A549 (cell line): ENCODE measurements around the gene PCID2.
"Not testable (repeated sequence)": the region's sequence is repeated elsewhere in the genome, so short reads cannot be mapped to it uniquely, and the experiment has no call there.

Experiments used
- CHD4 ChIP-seq: fragments of 200-600 bp; sonication (generic); IDR thresholded peaks from 2 replicates; pipeline ENCODE4 v1.6.1; 2016; ENCODE audit warnings: antibody characterized with exemption, mild to moderate bottlenecking, borderline replicate concordance
- ESRRA ChIP-seq: fragments of 150-350 bp; IDR thresholded peaks from 2 replicates; pipeline ENCODE4 v1.6.1; 2014; ENCODE audit warnings: mild to moderate bottlenecking, low read length, borderline replicate concordance
- JUN ChIP-seq, 2 experiments: fragments of >200 bp; sonication (Bioruptor Twin); formaldehyde crosslinking; IDR thresholded peaks; 2 replicates in 1 of 2; 3 replicates in 1 of 2; pipeline ENCODE4 v1.6.1; 2016 to 2017
- POLR2A ChIP-seq: IDR thresholded peaks from 2 replicates; pipeline ENCODE4 v1.6.1; 2012; ENCODE audit warnings: mild to moderate bottlenecking, low read length
- RAD21 ChIP-seq, 2 experiments: fragments of >200 bp in 1 of 2; sonication (Bioruptor Twin) in 1 of 2; formaldehyde crosslinking in 1 of 2; IDR thresholded peaks in 1 of 2; conservative IDR thresholded peaks in 1 of 2; 2 replicates in 1 of 2; 3 replicates in 1 of 2; pipeline ENCODE4 v1.6.1; 2012 to 2018; ENCODE audit warnings: inconsistent platforms in 1 of 2
- TP53 ChIP-seq: fragments of 250-450 bp; sonication (Bioruptor Pico); IDR thresholded peaks from 2 replicates; pipeline ENCODE4 v1.5.0; 2021; ENCODE audit warnings: mild to moderate bottlenecking, moderate library complexity
- TF ChIP-seq, protein P1 (sequence below): fragments of >200 bp; sonication (Bioruptor Twin); formaldehyde crosslinking; IDR thresholded peaks from 3 replicates; pipeline ENCODE4 v1.5.1; 2016
- TF ChIP-seq, protein P2 (sequence below): fragments of 450-650 bp; IDR thresholded peaks from 2 replicates; pipeline ENCODE4 v1.6.1; 2014; ENCODE audit warnings: antibody characterized with exemption
- TF ChIP-seq, protein P3 (sequence below): fragments of 200-600 bp; sonication (generic); IDR thresholded peaks from 2 replicates; pipeline ENCODE4 v1.6.1; 2016; ENCODE audit warnings: antibody characterized with exemption, mild to moderate bottlenecking, moderate library complexity

DNA sequence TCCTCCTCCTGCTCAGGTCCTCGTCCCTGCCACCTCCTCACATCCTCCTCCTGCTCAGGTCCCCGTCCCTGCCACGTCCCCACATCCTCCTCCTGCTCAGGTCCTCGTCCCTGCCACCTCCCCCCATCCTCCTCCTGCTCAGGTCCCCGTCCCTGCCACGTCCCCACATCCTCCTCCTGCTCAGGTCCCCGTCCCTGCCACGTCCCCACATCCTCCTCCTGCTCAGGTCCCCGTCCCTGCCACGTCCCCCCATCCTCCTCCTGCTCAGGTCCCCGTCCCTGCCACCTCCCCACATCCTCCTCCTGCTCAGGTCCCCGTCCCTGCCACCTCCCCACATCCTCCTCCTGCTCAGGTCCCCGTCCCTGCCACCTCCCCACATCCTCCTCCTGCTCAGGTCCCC is 46.5 kb downstream of the PCID2 start:
- TF ChIP-seq, protein P1, sequence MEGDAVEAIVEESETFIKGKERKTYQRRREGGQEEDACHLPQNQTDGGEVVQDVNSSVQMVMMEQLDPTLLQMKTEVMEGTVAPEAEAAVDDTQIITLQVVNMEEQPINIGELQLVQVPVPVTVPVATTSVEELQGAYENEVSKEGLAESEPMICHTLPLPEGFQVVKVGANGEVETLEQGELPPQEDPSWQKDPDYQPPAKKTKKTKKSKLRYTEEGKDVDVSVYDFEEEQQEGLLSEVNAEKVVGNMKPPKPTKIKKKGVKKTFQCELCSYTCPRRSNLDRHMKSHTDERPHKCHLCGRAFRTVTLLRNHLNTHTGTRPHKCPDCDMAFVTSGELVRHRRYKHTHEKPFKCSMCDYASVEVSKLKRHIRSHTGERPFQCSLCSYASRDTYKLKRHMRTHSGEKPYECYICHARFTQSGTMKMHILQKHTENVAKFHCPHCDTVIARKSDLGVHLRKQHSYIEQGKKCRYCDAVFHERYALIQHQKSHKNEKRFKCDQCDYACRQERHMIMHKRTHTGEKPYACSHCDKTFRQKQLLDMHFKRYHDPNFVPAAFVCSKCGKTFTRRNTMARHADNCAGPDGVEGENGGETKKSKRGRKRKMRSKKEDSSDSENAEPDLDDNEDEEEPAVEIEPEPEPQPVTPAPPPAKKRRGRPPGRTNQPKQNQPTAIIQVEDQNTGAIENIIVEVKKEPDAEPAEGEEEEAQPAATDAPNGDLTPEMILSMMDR, result not testable (repeated sequence)
- TF ChIP-seq POLR2A; RAD21 (conservative IDR thresholded peaks at IDR 0.05 in 1 of 2, IDR thresholded peaks at IDR 0.05 in 1 of 2); JUN (IDR thresholded peaks at IDR 0.05); ESRRA; CHD4; TP53 (CRISPR knock-in tag): not testable (repeated sequence)
- TF ChIP-seq, protein P2, sequence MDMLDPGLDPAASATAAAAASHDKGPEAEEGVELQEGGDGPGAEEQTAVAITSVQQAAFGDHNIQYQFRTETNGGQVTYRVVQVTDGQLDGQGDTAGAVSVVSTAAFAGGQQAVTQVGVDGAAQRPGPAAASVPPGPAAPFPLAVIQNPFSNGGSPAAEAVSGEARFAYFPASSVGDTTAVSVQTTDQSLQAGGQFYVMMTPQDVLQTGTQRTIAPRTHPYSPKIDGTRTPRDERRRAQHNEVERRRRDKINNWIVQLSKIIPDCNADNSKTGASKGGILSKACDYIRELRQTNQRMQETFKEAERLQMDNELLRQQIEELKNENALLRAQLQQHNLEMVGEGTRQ, result not testable (repeated sequence)
- TF ChIP-seq, protein P3, sequence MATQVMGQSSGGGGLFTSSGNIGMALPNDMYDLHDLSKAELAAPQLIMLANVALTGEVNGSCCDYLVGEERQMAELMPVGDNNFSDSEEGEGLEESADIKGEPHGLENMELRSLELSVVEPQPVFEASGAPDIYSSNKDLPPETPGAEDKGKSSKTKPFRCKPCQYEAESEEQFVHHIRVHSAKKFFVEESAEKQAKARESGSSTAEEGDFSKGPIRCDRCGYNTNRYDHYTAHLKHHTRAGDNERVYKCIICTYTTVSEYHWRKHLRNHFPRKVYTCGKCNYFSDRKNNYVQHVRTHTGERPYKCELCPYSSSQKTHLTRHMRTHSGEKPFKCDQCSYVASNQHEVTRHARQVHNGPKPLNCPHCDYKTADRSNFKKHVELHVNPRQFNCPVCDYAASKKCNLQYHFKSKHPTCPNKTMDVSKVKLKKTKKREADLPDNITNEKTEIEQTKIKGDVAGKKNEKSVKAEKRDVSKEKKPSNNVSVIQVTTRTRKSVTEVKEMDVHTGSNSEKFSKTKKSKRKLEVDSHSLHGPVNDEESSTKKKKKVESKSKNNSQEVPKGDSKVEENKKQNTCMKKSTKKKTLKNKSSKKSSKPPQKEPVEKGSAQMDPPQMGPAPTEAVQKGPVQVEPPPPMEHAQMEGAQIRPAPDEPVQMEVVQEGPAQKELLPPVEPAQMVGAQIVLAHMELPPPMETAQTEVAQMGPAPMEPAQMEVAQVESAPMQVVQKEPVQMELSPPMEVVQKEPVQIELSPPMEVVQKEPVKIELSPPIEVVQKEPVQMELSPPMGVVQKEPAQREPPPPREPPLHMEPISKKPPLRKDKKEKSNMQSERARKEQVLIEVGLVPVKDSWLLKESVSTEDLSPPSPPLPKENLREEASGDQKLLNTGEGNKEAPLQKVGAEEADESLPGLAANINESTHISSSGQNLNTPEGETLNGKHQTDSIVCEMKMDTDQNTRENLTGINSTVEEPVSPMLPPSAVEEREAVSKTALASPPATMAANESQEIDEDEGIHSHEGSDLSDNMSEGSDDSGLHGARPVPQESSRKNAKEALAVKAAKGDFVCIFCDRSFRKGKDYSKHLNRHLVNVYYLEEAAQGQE, result not testable (repeated sequence)
